GM13976 (cell line): ENCODE data around the gene LAP3.

ENCODE experiments used
- DNase-seq: peaks from one replicate; pipeline ENCODE4 v3.0.0; 2012; ENCODE audit warnings: low spot score
- CTCF ChIP-seq: IDR thresholded peaks from 2 replicates; pipeline ENCODE4 v1.5.1; 2012; ENCODE audit warnings: borderline replicate concordance, mild to moderate bottlenecking; ENCODE audit not compliant: insufficient read depth; ENCODE audit errors: extremely low read depth, missing control alignments, control extremely low read depth
- in situ Hi-C: fragments of 300-500 bp; cut with MboI; formaldehyde crosslinking; loops from one replicate; pipeline ENCODE4 v1.12.0; 2022; ENCODE audit warnings: low sequenced_read_pairs, mixed read lengths, inconsistent platforms; ENCODE audit not compliant: unreplicated experiment

Gene LAP3

GRCh38 chr4:17577665-17578481 lies 875 bp downstream of the LAP3 start:
- no peak for TF ChIP-seq CTCF
- peak; percentile 29 for DNase-seq
- in situ Hi-C loops = no loop called here

- no peak for TF ChIP-seq CTCF
- in situ Hi-C loops = no loop called here
- peak; percentile 46 for DNase-seq
These were observed 1.5 kb downstream of the LAP3 start for GRCh38 chr4:17578482-17578891.

GRCh38 chr4:17580969-17581368 lies 4.0 kb downstream of the LAP3 start:
- in situ Hi-C loops = no loop called here
- no peak for TF ChIP-seq CTCF
- no peak for DNase-seq

GRCh38 chr4:17583276-17583675 lies 6.3 kb downstream of the LAP3 start:
- in situ Hi-C loops = no loop called here

GRCh38 chr4:17583941-17584340 lies 6.9 kb downstream of the LAP3 start:
- in situ Hi-C loops = no loop called here
- no peak for TF ChIP-seq CTCF
- no peak for DNase-seq

More at GRCh38 chr4:17583276-17583675, 6.3 kb downstream of the LAP3 start:
- TF ChIP-seq CTCF = no peak
- DNase-seq = no peak

- DNase-seq = no peak
- in situ Hi-C loops = no loop called here
- TF ChIP-seq CTCF = no peak
These were observed 7.7 kb downstream of the LAP3 start for GRCh38 chr4:17584521-17585213.
